ENCODE data around the gene TBCD. TPM values are rescaled to one million over a fixed set of nuclear protein-coding genes. Genes with fewer than 3 reads are reported as not detected.
A peak's percentile ranks its signal among the peaks of the same experiment; 100 is the strongest.

The TBCD gene
- total and polyA plus RNA-seq, 9 of the 15 experiments (the other 6 are each of a cell fraction or from before 2014, with no cell fraction given), result 8.9 to 98.5 (median 28.0) TPM

- no TSS peak for BruUV-seq (replicated peaks)
- no peaks in the 10 kb centered on the region for H3K9me1 ChIP-seq (ENCODE audit: control insufficient read depth, insufficient read depth, low read length)
- intact Hi-C loops (cut with micrococcal nuclease) (no loop called here), in situ Hi-C loops (cut with MboI) (no loop called here)
- H3K27me3 ChIP-seq (ENCODE audit: control insufficient read depth in 2 of 2, insufficient read depth in 2 of 2, low read length in 2 of 2), result no peaks in the 10 kb centered on the region
- no peak overlapping the region for H2AFZ ChIP-seq (ENCODE audit: low read depth, low read length)
- TF ChIP-seq CTCFL (IDR thresholded peaks at IDR 0.05; ENCODE audit: borderline replicate concordance, insufficient read depth, low read depth, low read length, poor library complexity, severe bottlenecking) (peak; percentile 1), ZBTB33 (CRISPR knock-in tag; IDR thresholded peaks at IDR 0.05) (peak; percentile 96), HOXB6 (CRISPR knock-in tag; IDR thresholded peaks at IDR 0.05; ENCODE audit: borderline replicate concordance) (no peak), FOXJ3 (CRISPR knock-in tag; IDR thresholded peaks at IDR 0.05) (no peak)
- H3K27ac ChIP-seq (ENCODE audit: extremely low read depth, low read depth, low read length), result no peak overlapping the region
- WGBS (ENCODE audit: insufficient coverage, low coverage, missing lambda C conversion rate), result 93% methylated on average over 13 of the region's 15 CpGs
- H3K79me2 ChIP-seq (ENCODE audit: control insufficient read depth, insufficient read depth, low read length), result no peaks in the 10 kb centered on the region
- ChIA-PET CTCF (ENCODE audit: low intra/inter-chr PET ratio) (no interaction called here), POLR2A (interaction anchor here (1.2 kb wide), 1 partner anchor 40 kb away, joined by 4 read pairs; no protein-coding TSS in a partner anchor)
- peaks cover 0 to 10% of the 10 kb centered on the region in 2 experiments; a peak in 2 of 5 replicates for H3K4me1 ChIP-seq (replicated peaks in 1 of 2; ENCODE audit: control insufficient read depth in 2 of 2, insufficient read depth in 2 of 2, low read length in 2 of 2)
- H3K9ac ChIP-seq (ENCODE audit: insufficient read depth in 1 of 2, low read depth in 2 of 2, low read length in 2 of 2), result no peak overlapping the region; a peak in 1 of 4 replicates
- no peaks in the 10 kb centered on the region for H4K20me1 ChIP-seq (replicated peaks; ENCODE audit: control insufficient read depth, insufficient read depth, low read length)
- DNase-seq (ENCODE audit: extremely low read depth in 1 of 4, low spot score in 3 of 4), result no peak
- H3K4me2 ChIP-seq (ENCODE audit: insufficient read depth, low read length), result no peak overlapping the region
- no peak for ATAC-seq
- H3K9me3 ChIP-seq (replicated peaks; ENCODE audit: control insufficient read depth, insufficient read depth, low read depth, low read length), result no peaks in the 10 kb centered on the region
- no peak overlapping the region for H3K4me3 ChIP-seq
- peaks cover 79% of the 10 kb centered on the region; the same call in 2 of the 3 replicates for H3K36me3 ChIP-seq (ENCODE audit: control insufficient read depth, insufficient read depth, low read length)
- FAIRE-seq, result no peak
These were observed 182.0 kb downstream of the TBCD start for GRCh38 chr17:82933911-82934310.
